Testis (tissue), 2 donors: ENCODE results near the gene CAMKV.

ENCODE experiments used
- CTCF ChIP-seq, 3 experiments: fragments of 450-650 bp in 2 of 3; fragments of 200-600 bp in 1 of 3; sonication (generic) in 1 of 3; IDR thresholded peaks; one replicate each; pipeline ENCODE4 v1.5.1; 2016 to 2019; ENCODE audit warnings: antibody characterized with exemption in 3 of 3, mild to moderate bottlenecking in 2 of 3, moderate library complexity in 1 of 3
- POLR2A ChIP-seq: fragments of 450-650 bp; IDR thresholded peaks from one replicate; pipeline ENCODE4 v1.6.1; 2017; ENCODE audit warnings: antibody characterized with exemption, mild to moderate bottlenecking, moderate library complexity

DNA sequence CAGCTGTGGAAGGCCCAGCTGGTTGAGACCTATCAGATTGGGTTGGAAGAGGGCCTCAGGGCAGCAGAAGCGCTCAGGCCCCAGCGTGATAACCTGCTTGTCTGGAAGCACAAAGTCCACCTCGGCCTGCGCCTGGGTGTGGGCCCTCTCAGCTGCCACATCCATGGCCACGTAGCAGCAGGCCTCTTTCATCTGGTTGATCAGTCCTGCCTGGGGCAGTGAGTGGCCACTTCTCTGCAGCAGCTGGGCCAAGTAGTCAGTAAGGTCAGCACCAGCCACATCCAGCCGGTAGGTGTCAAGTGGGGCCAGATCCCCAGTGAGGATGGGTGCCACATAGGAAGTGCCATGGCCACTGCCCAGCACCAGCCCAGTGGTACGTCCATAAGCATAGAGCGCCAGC is 3.9 kb upstream of the CAMKV start:
- TF ChIP-seq CTCF (IDR thresholded peaks at IDR 0.05) (no peak), POLR2A (no peak)
